GM19240 (cell line): ENCODE data around the gene ANTKMT.
"Not testable (repeated sequence)": the region's sequence is repeated elsewhere in the genome, so short reads cannot be mapped to it uniquely, and the experiment has no call there.

Source experiments
- DNase-seq: peaks from one replicate; pipeline ENCODE4 v3.0.0; 2011; ENCODE audit warnings: low spot score; ENCODE audit not compliant: insufficient read length

The ANTKMT gene

DNA sequence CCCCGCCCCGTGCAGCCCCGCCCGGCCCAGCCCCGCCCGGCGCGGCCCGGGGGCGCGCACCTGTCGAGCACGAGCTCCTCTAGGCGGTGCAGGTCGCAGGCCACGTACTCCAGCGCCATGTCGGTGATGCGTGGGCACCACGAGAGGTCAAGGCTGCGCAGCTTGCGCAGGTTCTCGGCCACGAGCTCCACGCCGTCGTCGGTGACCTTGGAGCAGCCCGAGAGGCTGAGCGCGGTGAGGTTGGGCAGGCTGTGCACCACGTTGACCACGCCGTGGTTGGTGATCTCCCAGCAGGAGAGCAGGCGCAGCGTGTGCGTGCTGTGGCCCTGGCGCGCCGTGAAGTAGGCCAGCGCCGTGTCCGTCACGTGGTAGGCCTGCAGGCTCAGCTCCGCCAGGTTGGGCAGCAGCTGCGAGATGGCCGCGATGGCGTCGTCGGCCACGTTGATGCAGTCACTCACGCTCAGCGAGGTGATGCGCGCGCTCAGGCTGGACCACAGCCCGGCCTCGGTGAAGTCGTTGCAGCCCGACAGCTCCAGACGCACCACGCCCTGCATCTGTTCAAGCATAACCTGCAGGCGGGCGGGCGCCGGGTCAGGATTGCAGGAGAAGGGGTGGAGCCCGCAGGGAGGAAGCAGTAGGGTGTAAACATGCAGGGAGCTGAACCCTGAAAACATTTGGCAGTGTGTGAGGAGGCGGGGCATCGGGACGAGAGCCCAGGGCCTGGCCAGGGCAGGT lies 25.4 kb upstream of the ANTKMT start:
- DNase-seq = no peak

DNA sequence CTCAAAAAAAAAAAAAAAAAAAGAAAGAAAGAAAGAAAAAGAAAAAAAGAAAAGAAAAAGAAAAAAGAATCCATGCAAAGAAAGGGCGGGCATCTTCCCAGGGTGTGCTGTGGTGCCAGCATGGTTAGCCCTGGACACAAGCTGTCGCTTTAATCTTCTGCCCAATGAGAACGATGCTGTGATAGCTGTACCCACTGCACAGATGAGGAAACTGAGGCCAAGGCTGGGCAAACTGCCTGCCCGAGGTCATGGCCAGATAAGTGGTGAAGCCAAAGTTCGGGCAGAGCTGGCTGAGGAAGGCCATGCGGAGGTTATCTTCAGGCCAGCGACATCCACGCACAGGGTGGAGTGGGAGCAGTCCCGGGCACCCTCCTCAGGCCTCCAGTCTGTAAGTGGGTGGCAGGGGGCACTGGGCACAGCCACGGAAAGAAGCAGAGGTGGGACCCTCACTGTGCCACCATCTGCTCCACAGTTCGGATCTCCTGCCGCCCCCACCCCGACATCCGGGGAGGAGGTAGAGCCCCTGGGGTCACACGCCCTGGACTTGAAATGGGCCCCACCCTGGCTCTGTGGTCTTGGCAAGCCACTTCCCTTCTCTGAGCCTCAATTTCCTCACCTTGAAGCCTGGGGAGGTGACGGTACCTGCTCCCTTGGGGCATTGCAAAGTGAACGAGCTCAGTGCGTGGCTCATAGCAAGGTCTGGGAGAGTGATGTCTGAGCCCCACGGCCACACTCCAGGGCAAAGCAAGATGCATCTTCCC lies 21.9 kb upstream of the ANTKMT start:
- no peak for DNase-seq

DNA sequence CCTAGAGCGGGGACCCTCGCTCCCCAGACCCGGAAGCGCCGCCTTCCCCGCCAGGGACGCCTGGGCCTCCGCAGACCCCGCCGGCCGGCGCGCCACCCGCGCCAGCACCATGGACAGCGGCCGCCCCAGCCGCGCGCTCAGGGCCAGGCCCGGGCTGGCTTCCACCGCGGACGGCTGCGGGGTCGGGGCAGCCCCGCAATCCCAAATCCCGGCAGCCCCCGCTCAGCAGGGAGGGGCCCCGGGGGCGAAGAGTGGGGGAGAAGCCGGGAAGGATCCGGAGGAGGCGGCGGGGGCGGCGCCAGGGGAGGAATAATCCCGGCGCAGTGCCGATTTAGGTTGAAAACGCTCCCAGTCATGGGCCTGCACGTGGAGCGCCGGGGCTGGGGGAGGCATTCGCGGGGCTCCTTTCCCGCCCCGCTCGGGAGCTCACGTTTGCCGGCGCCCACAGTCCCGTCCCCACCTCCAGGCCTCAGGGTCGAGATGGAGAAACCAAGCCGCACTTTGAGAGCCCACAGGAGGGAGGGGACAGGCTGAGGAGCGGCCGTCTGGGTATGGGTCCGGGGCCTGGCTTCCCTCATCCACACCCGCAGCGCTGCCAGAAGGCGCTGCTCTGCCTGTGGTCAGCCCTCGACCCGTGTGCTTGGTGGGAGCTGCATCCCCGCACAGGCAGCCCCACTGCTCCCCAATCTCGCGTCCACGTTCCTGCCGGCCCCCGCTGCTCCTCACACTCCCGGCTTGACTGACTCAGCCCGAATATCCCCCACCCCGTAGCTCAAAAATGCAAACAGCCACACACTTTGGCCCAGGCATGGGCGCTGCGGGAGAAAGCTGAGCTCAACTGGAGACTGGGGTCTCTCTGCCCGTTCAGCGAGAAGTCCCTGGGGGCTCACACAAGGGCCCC lies 20.0 kb upstream of the ANTKMT start:
- DNase-seq = no peak

DNA sequence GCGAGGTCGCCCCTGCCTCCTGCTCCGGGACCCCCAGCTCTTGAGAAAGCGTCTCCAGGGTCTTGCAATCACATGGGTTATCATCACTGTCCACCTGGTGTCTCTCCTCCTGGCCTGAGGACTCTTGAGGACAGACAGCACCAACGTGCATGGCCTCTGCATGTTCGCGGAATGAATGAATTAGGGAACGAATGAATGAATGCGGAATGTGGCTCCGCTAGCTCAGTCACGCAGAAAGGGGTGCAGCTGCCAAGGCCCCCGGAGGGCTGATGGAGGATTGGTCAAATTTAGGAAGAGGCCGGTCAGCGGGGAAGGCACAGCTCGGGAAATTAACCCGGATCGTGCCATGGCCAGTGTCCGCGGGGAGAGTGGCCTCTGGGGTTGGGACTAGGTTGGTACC lies 18.6 kb upstream of the ANTKMT start:
- no peak for DNase-seq

DNA sequence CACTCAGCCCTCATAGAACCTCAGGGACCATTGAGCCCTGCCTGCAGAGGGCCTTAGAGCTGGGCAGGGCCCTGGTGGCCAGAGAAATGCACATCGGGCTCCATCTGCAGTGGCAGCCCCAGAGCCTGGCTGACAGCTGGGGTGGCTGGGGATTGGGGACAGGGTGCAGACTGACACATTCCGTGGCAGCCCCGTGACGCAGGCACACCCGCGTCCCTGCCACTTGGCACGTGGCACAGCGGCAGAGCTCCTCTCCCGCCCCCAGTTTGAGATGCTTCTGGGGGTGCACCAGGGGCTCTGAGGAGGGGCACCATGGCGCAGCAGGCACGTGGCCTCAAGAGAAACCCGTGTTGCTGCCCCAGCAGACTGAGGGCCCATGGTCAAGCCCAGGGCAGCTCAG lies 17.5 kb upstream of the ANTKMT start:
- no peak for DNase-seq

DNA sequence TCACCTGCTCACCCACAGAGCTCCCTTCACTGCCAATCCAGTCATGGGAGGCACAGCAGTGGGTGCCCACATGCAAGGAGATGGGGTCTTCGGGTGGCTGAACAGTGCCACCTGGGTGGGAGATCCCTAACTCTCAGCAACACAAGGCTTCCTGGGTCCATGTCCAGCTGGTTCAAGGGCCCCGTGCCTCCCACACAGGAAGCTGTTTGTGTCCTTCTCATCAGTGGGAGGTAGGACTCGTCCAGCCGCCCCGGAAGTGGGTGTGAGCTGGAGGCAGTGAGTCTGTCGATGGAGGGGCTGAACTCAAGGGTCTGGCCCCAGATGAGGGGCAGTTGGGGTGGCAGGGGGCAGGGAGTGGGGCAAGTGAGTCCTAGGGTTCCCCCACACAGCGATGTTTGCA lies 16.9 kb upstream of the ANTKMT start:
- no peak for DNase-seq

DNA sequence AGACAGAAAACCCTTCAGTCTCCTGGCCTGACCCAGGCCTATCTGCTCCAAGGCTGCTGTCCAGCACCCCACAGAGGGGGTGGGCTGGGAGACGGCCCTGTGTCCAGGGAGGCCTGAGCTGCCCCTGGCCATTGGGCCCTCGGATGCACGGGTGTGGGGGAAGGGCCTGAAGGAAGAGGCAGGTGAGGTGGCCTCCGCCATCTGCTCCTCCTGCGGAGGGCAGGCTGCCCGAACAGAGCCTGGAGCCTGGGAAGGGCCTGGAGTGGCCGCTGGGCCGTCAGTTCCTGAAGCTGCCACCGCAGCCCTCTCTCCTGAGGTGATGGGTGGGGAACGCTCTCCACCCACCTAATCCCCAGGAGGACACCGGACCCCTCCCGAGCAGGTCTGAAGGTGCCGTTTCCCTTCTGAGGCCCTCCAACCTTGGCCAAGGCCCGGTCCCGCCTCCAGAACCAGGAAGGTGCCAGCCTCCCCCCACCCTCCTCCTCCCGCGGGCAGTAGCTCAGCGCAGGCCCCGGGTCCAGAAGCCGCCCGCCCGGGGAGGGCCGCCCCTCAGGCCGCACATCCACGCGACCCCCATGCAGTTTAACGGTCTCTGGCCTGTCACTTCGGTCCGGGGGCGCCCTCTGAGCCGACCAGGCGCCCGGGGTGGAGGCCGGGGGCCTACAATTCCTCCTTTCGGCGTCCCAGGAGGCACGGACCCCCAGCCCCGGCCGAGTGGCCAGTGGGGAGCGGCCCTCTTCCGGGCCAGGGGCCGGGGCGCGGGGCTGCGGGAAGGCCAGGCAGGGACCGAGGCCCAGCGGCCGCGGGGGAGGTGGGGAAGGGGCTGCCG lies 16.2 kb upstream of the ANTKMT start:
- no peak for DNase-seq

DNA sequence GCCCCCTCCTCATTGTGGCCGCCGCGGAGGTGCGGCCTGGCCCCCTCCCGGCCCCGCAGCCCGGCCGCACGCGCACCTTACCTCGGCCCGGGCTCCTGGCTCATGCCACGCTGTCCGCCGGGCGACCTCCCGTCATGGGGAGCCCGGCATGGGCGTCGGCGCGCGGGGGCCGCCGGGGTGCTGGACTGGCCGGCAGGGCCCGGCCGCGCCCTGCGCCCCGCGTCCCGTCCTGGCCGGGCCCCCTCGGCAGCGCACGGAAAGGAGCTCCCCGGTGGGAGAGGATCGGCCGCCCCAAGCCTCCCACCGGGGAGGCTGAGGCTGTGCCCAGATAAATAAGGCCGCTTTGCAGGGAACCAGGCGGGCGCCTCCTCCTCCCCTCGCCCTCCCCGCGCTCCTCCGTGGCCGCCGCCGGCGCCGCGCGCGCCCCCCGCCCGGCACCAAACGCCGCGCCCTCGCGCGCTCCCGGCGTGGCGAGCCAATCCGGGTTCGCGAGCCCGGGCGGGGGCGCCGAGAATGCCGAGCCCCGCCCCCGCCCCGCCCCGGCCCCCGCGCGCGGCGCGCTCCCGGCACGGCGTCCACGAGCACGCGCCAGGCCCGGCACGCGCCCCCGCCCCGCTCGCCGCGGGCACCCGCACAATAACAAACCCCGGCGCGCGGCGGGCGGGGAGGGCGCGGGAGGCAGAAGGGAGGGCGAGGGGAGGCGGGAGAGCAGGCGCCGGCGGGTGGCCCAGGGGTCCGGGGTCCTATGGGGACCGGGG lies 15.3 kb upstream of the ANTKMT start, which contains the start of gene FBXL16:
FBXL16 (minus strand) TSS at position 371 of the 758 bp plus-strand sequence. CDS start 8,396 bp downstream, outside the sequence.
- DNase-seq = no peak

DNA sequence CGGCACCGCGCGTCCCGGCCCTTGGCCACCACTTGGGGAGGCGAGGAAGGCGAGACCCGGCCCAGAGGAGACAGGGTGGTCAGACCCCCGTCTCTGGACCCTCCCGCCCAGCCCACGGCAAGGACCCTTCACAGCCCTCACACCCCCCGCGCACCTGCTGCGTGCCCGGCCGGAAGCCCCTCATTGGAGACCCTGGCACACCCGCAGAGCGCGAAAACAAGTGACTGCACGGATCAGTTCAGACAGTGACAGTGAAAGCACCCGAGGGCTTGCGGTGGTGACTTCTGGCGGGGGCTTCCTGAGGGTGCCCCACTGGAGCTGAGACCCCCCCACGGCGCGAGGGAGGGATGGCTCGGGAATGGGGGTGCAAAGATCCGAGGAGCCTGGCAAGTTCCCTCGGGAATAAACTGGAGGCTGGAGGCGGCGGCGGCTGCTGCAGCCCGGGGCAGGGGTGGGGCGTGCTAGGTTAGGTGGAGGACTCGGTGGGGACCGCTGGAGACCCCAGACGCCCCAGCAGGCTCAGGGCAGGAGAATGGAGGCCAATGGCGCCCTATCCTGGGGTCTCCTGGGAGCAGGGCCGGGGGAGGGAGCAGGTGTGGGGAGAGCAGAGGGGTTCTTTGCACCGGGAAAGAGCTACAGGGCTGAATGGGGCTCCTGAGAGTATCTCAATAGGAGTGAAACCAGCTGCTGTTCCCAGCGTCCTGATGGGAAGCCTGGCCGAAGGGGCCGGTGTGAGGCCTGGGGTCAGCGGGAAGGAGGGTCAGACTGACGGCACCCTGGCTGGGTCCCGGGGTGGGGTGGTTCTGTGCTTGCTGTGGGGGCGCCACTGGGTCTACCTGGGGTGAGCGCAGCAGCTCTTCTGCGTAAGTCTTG lies 14.5 kb upstream of the ANTKMT start:
- DNase-seq = no peak

DNA sequence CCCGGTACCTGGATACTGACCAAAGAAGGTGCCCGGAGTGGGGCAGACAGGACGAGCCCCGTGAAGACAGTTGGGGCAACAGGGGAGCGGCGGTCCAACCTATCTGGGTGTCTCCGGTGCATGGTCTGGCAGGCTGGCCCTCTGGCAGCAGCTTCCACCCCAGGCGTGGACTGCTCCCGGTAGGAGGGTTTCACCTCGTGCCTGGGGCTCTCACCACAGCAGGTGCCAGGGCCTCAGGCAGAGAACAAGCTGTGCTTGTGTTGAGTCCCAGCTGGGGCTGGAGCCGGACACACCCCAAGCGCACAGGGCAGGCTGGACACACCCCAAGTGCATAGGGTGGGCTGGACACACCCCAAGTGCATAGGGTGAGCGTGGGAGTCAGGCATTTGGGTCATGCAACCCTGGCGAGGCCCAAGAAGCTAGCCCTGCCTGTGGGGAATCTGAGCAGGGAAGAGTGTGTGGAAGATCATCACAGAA lies 13.8 kb upstream of the ANTKMT start:
- no peak for DNase-seq

DNA sequence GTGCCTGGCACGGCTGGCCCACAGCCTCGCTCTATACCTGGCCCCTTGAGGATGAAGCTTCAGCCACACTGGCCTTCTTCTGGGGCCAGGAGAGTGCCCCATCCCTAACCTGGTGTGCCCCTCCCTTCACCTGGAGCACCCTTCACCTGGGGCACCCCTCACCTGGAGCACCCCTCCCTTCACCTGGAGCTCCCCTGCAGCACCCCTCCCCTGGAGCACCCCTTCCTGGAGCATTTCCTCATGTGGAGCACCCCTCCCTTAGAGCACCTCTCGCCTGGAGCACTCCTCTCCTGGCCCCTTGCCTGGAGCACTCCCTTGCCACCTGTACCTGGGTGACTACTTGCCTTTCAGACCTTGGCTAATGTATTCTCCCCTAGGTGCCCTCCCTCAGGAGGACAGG lies 12.9 kb upstream of the ANTKMT start:
- no peak for DNase-seq

DNA sequence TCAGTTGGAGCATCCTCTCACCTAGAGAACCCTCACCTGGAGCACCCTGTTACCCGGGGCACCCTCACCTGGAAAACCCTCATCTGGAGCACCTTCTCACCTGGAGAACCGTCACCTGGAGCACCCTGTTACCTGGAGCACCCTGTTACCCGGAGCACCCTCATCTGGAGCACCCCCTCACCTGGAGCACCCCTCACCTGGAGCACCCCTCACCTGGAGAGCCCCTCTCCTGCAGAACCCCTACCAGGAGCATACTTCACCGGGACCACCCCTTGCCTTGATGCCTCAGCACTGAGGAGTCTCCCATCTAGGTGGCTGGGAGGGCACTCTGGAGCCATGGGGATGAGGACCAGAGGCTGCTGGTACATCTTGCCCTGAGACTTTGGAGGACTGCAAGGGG lies 12.0 kb upstream of the ANTKMT start:
- DNase-seq = no peak

DNA sequence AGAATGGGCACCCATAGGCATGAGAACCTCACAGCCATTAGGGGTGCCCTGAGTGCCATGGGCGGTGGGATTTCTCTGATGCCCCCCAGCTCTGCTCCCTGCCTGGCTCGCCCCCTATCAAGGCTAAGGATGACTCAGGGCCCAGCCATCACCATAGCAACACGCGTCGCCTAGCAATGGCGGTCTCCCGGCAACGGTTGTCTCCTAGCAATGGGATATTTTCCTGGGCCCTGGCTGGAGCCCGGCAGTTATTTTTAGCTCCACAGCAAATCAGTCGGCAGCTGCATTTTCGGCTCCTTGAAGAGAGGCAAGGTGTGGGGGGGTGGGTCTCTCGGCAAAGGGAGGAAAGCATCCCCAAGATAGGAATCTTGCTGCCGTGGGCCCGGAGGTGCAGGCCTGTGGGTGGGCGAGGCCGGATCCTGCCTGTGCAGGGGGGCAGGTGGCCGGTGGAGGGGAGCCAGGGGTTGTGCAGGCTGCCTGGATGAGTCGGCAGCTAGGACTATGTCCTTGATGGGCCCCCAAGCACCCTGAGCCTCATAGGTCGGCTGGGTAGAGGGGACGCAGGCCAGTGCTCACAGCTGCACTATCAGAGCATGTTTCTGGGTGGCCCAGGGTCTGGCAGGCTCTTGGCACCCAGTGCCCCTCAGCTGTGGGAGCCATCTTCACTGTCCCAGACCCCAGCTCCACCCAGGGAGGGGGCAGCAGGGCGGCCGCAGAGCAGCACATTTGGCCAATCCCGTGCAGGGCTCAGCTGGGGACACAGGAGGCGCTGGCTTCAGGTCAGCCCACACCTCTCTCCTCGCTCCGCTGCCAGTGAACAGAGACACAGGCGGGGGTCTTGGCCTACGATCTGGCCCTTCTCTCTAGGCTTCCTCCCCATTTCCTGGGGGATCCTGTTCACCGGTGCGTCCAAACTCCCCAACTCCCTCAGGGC lies 11.1 kb upstream of the ANTKMT start:
- DNase-seq = no peak

DNA sequence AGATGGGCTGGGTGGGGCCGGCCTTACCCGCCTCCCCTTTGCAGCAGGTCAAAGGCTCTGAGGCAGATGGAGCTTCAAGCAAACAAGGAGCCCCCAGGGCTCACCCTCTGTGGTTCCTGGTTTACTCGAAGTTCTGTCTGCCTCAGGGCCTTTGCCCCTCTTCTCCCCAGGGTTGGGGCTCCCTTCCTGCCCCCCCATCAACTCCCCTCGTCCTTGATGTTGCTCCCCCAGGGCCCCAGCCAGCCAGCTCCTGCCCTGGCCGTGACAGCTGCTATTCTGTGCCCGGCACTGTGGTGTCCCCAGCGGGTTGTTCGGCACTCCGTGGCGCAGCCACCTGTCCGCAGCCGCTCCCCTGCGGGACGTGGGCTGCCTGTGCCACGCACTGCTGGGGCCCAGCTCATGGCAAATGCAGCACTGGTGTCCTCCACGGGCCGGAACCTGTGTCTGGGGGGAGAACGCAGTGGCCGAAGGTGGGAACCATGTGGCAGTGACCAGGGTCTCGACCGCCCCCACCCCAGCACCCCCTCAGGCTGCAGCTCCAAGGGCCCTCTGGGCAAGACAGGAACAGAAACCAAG lies 10.4 kb upstream of the ANTKMT start:
- DNase-seq = no peak

DNA sequence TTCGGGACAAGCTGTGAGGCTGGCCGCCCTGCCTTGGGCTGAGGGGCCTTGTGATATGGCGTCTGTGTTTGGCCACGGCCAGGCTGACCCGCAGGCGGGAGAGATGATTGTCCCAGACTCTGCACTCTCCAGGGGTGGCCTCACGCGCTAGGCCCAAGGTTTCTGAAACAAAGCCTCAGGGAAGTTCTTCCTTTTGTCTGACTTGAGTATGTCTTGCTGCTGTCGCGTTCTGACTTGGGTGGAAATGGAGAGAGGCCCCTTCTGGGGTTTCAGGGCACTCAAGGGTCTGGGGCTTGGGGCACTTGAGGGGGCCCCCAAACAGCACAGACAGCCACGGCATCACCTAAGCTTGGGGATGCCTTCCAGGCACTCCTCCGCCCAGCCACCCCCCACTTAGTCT lies 9.9 kb upstream of the ANTKMT start:
- DNase-seq = no peak

DNA sequence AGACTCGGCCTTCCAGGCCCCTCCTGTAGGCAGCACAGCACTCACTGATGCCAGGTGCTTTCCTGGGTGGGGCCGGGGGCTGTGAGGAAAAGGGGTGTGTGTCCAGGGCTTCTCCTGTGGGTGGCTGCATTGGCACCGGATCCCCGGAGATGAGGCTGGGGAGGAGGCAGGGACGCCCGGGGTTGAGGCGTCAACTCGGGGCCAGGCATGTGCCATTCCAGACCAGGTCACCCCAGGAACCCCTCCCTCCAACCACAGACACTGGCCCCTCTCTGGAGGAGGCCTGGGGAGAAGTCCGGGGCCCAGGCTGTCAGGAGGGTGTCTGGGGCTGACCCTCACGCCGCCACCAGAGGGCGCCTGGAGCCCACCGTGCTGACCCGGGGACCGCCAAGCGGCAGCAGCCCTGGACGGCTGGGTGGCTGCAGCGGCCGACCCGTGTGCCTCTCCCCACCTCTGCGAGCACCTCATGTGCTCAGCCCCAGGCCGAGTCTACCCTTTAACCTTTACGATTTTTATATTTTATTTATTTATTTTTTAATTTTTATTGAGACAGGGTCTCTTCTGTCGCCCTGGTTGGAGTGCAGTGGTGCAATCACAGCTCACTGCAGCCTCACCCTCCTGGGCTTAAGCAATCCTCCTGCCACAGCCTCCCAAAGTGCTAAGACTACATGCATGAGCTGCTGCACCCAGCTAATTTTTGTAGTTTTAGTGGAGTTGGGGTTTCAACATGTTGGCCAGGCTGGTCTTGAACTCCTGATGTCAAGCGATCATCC lies 9.2 kb upstream of the ANTKMT start:
- peak; percentile 99 for DNase-seq

DNA sequence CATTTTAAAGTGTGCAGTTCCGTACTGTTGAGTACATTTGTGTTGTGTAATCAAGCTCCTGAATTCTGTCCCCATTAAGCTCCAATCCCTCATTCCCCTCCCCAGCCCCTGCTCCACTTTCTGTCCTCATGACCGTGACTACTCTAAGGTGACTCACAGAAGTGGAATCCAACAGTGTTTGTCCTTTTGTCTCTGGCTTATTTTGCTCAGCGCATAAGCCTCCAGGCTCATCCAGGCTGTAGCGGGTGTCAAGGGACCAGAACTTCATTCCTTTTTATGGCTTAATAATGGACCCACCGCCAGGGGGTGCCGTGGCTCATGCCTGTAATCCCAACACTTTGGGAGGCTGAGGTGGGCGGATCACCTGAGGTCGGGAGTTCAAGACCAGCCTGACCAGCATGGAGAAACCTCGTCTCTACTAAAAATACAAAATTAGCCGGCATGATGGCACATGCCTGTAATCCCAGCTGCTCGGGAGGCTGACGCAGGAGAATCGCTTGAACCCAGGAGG lies 8.2 kb upstream of the ANTKMT start:
- DNase-seq = not testable (repeated sequence)
